Measurements from ENCODE around the gene ADGRG1. TPM values are rescaled to one million over a fixed set of nuclear protein-coding genes. Genes with fewer than 3 reads are reported as not detected.

Gene ADGRG1
- total and polyA plus RNA-seq, 8 donors, result 36.4 to 102 (median 79.1) TPM

DNA sequence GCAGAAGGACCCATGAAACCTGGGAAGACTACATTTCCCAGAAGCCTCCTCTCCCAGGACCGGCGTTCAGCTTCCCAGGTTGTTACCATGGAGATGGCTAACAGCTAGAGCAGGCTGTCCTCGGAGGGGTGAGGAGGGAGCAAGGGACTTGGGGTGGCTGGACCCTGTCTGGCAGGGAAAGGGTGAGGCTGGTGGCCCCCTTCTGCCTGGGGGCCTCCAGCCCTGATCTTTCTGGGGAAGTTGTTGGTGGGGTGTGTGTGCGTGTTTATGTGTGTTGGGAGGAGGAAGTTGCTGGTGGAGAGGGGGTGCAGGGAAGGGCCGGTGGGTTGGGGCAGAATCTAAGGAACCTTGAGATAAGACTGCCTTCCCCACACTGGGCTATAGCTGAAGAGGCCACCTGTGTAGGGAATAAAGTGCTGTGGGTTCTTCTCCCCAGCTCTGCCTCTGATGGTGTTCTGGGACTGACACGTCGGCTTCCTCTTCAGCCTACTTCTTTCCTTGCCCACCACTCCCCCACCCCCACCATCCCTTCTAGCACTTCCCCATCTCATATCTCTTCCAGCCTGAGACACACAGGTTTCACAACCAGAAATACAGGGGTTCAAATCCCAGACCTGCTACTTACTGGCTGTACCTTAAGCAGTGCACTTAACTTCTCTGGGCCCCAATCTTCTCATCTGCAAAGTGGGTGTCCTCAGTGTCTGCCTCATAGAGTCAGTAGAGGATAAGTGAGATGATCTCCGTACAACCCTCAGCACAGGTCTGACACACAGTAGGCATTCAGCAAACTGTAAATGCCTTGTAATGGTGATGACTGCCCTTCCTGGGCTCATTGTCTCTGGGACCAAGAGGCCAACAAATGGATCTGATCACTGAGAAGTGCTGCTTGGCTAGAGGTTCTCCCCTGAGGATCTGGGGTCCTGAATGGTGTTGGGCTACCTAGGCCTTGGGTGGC is 66.6 kb downstream of the ADGRG1 start, which contains the start of gene DRC7:
DRC7 (plus strand) TSS at position 82 of the 955 bp plus-strand sequence. CDS start 3,144 bp downstream, outside the sequence.
- TF ChIP-seq, protein P1, sequence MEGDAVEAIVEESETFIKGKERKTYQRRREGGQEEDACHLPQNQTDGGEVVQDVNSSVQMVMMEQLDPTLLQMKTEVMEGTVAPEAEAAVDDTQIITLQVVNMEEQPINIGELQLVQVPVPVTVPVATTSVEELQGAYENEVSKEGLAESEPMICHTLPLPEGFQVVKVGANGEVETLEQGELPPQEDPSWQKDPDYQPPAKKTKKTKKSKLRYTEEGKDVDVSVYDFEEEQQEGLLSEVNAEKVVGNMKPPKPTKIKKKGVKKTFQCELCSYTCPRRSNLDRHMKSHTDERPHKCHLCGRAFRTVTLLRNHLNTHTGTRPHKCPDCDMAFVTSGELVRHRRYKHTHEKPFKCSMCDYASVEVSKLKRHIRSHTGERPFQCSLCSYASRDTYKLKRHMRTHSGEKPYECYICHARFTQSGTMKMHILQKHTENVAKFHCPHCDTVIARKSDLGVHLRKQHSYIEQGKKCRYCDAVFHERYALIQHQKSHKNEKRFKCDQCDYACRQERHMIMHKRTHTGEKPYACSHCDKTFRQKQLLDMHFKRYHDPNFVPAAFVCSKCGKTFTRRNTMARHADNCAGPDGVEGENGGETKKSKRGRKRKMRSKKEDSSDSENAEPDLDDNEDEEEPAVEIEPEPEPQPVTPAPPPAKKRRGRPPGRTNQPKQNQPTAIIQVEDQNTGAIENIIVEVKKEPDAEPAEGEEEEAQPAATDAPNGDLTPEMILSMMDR (IDR thresholded peaks at IDR 0.05), result no peak
- H3K27me3 ChIP-seq, result no peaks in the 10 kb centered on the region
- H3K27ac ChIP-seq, result peak within 1 kb of the TSS; percentile 56 to 81 (median 73)
- peak within 1 kb of the TSS in 2 of 4 donors; percentile 11 to 24 for H3K4me3 ChIP-seq
- FAIRE-seq (no peak), DNase-seq (peak; percentile 67 to 85 (median 82)), ATAC-seq (peak; percentile 87 to 94 (median 92))
- no peaks in the 10 kb centered on the region for H3K36me3 ChIP-seq
- intact Hi-C loops (cut with DNase I), result no loop called here
- no peaks in the 10 kb centered on the region for H3K9me3 ChIP-seq
- WGBS, 2 donors, result 33 to 39% methylated on average over 8 of the region's 8 CpGs
- H3K4me1 ChIP-seq, result peaks cover 6 to 13% (median 9%) of the 10 kb centered on the region in 3 donors

DNA sequence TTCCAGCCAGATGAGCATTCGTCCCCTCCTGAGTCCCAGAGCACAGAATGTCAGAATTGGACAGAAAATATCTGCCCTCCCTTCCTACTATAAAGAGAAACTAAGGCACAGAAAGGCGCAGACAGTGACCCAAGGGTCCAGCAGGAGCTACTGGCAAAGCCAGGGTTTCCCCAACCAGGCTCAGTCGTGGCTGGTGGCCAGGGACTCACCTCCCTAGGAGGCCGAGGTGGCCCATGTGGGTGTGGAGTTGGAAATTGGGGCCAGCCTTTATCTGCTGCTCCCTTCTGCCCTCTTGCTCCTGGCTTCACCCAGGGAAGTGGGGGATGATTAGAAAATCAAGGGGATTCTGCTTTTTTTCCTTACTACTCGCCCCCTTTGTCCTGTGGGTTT is 67.2 kb downstream of the ADGRG1 start:
- no peaks in the 10 kb centered on the region for H3K27me3 ChIP-seq
- 60 to 66% methylated on average over 5 of the region's 5 CpGs for WGBS, 2 donors
- no peak overlapping the region for H3K4me3 ChIP-seq
- H3K4me1 ChIP-seq, result peaks cover 7 to 11% (median 9%) of the 10 kb centered on the region in 3 donors
- TF ChIP-seq, protein P1 (IDR thresholded peaks at IDR 0.05), result no peak
- H3K9me3 ChIP-seq, result no peaks in the 10 kb centered on the region
- intact Hi-C loops (cut with DNase I), result no loop called here
- FAIRE-seq (no peak), ATAC-seq (no peak), DNase-seq (peak in 1 of 6 donors; percentile 53)
- no peaks in the 10 kb centered on the region for H3K36me3 ChIP-seq
- H3K27ac ChIP-seq, result peak overlapping the region; percentile 22 to 81 (median 64)

DNA sequence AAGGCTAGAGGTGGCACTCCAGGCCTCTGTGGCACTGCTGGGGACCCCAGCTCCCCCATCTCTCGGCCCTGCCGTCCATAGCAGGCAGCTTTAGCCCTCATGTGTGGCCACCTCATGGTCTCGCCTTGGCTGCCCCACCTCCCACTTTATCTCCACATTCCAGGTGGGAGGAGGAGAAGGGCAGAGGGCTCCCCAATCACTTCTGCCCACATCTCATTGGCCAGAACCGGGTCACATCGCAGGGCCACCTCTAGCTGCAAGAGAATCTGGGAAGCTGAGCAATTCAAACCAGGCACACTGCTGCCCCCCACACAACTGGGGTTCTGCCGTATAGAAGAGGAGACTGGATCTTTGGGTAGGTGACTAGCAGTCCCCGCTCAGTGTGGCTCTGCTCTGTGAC is 67.8 kb downstream of the ADGRG1 start:
- Histone ChIP-seq H3K9me3 (no peaks in the 10 kb centered on the region), H3K4me1 (peaks cover 12 to 17% (median 15%) of the 10 kb centered on the region in 3 donors), H3K4me3 (no peak overlapping the region), H3K27me3 (no peaks in the 10 kb centered on the region), H3K36me3 (no peaks in the 10 kb centered on the region), H3K27ac (no peak overlapping the region)
- no peak for ATAC-seq
- TF ChIP-seq, protein P1 (IDR thresholded peaks at IDR 0.05), result no peak
- no peak for DNase-seq
- 92 to 97% methylated on average over 7 of the region's 7 CpGs for WGBS, 2 donors
- intact Hi-C loops (cut with DNase I), result no loop called here
- no peak for FAIRE-seq

DNA sequence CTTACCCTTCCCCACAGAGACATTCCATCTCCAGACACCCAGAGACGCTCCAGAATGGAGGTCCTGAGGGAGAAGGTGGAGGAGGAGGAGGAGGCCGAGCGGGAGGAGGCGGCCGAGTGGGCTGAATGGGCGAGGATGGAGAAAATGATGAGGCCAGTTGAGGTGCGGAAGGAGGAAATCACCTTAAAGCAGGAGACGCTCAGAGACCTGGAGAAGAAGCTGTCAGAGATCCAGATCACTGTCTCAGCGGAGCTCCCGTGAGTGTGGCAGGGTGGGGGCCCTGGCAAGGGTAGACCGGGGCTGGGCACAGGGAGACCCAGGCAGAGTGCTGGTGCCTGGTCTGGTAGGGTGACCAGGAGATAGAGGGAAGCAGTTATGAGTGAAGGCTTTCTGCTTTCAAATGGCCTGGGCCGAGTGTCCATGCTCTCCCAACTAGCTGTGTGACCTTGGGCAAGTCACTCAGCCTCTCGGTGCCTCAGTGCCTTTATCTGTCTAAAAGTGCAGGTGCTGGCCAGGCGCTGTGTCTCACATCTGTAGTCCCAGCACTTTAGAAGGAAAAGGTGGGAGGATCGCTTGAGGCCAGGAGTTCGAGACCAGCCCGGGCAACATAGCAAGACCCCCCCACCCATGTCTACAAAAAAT is 69.6 kb downstream of the ADGRG1 start:
- H3K27ac ChIP-seq, result no peak overlapping the region
- no peaks in the 10 kb centered on the region for H3K36me3 ChIP-seq
- FAIRE-seq (no peak), DNase-seq (peak in 1 of 6 donors; percentile 32), ATAC-seq (no peak)
- TF ChIP-seq, protein P1 (IDR thresholded peaks at IDR 0.05), result no peak
- no peak overlapping the region for H3K4me3 ChIP-seq
- no peaks in the 10 kb centered on the region for H3K27me3 ChIP-seq
- no peaks in the 10 kb centered on the region for H3K9me3 ChIP-seq
- H3K4me1 ChIP-seq, result peaks cover 18 to 22% (median 21%) of the 10 kb centered on the region in 3 donors
- WGBS, 2 donors, result 73 to 79% methylated on average over 17 of the region's 17 CpGs
- intact Hi-C loops (cut with DNase I), result no loop called here
